ENCODE data around the gene IGF1R.

Gene IGF1R

DNA sequence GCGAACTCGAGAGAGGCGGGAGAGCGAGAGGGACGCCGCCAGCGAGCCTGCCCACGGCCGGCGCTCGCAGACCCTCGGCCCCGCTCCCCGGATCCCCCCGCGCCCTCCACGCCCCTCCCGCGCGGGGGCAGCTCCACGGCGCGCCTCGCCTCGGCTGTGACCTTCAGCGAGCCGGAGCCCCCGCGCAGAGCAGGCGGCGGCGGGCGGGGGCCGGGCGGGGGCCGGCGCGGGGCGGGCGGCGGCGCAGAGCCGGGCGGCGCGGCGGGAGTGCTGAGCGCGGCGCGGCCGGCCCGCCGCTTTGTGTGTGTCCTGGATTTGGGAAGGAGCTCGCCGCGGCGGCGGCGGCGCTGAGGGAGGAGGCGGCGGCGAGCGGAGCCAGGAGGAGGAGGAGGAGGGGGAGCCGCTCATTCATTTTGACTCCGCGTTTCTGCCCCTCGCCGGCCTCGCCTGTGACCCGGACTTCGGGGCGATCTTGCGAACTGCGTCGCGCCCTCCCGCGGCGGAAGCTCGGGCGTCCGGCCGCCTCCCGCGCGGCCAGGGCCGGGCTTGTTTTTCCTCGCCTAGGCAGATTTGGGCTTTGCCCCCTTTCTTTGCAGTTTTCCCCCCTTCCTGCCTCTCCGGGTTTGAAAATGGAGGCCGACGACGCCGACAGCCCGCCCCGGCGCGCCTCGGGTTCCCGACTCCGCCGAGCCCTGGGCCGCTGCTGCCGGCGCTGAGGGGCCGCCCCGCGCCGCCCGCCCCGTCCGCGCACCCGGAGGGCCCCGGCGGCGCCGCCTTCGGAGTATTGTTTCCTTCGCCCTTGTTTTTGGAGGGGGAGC lies 524 bp downstream of the IGF1R start:
- peak overlapping the region; percentile 60 for H3K4me3 ChIP-seq (ENCODE audit: low read depth, low read length)
- TF ChIP-seq, protein P1, sequence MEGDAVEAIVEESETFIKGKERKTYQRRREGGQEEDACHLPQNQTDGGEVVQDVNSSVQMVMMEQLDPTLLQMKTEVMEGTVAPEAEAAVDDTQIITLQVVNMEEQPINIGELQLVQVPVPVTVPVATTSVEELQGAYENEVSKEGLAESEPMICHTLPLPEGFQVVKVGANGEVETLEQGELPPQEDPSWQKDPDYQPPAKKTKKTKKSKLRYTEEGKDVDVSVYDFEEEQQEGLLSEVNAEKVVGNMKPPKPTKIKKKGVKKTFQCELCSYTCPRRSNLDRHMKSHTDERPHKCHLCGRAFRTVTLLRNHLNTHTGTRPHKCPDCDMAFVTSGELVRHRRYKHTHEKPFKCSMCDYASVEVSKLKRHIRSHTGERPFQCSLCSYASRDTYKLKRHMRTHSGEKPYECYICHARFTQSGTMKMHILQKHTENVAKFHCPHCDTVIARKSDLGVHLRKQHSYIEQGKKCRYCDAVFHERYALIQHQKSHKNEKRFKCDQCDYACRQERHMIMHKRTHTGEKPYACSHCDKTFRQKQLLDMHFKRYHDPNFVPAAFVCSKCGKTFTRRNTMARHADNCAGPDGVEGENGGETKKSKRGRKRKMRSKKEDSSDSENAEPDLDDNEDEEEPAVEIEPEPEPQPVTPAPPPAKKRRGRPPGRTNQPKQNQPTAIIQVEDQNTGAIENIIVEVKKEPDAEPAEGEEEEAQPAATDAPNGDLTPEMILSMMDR (IDR thresholded peaks at IDR 0.05; ENCODE audit: insufficient read depth, low read depth, low read length, missing control alignments): peak; percentile 16
- peak; percentile 74 for DNase-seq (ENCODE audit: low read depth)

DNA sequence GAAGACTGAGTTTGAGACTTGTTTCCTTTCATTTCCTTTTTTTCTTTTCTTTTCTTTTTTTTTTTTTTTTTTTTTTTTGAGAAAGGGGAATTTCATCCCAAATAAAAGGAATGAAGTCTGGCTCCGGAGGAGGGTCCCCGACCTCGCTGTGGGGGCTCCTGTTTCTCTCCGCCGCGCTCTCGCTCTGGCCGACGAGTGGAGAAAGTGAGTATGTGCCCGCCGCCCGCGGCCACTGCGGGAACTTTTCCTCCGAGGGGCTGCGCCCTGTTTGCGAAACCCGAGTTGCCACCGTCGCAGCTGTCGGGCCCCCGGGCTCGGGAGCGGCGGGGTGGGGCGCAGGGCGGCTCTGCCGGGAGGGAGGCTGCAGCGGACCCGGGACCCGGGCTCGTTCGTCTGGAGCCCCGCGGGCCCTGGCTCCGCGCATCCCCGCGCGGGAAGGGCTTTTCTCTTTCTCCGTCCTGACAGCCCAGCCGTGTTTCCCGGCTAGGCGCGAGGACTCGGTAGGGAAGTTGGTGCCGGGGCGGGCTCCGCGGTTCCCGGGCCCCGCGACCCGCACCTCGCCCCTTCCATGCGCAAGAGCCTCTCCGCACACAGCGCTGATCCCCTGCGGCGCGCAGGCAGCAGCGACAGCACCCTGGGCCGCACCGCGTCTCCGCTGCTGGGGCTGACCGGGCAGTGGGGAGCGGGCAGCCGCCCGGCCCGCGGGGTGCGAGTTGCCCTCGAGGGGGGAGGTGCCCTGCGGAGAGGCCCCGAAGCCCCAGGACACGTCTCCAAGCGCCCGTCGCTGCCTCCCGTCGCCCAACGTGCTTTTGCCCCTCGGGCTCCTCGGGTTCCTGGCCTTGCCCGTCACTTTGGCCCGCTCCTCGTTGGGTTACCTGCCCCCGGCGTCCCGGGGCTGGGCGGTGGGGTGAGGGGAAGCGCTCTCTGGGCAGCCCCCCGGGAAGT lies 1.4 kb downstream of the IGF1R start:
- DNase-seq (ENCODE audit: low read depth): peak; percentile 36
- TF ChIP-seq, protein P1 (IDR thresholded peaks at IDR 0.05; ENCODE audit: insufficient read depth, low read depth, low read length, missing control alignments): peak; percentile 4
- H3K4me3 ChIP-seq (ENCODE audit: low read depth, low read length): peak overlapping the region; percentile 59

DNA sequence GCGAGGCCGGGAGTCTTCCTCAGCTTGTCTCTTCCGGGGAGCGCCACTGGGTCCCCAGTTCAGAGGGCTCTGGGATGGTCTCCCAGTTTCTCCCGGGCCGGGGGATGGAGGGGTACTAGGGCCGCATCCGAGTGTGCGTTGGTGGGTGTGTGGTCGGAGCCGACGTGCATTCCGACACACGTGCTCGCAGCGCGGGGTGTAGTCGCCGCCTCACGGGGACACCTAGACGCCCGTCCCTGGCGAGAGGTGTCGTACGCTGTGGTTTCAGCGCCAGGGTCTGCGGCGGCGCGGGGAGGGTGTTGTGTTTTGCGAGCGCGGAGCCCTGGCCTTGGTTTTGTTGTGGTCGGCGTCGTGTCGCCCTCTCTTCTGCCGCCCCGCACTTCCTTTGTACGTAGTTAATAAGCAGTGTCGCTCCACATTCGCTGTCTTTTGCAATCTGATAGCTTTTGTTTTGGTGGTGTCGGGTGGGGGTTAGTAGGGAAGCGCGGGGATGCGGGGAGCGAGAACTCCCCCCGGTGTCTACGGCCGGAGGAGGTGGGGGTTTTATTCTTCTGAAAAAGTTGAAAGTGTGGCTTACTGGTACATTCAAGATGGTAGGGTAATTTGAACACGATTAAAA lies 2.2 kb downstream of the IGF1R start:
- H3K4me3 ChIP-seq (ENCODE audit: low read depth, low read length): peak overlapping the region; percentile 59
- peak; percentile 11 for DNase-seq (ENCODE audit: low read depth)
- TF ChIP-seq, protein P1 (IDR thresholded peaks at IDR 0.05; ENCODE audit: insufficient read depth, low read depth, low read length, missing control alignments): no peak

DNA sequence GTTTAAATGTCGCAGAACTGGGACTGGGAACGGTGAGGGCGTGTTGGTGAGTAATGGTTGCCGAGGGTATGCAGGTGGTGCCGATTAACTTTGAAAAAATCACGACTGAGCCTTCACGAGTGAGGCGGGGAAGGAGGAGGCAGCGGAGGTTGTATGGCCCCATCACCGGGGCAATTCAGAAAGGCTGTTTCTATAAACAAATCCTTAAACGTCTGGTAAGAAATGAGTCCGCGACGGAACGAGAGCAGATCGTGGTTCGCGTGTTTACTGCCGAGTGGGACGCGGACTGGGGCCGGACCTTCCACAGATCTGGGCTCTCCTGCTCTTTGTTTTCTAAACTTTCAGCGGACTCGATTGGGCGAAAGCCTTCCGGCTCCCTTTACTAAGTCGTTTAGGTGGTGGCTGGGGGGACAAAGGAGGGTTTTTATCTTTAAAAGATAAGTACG lies 2.7 kb downstream of the IGF1R start:
- H3K4me3 ChIP-seq (ENCODE audit: low read depth, low read length): peak overlapping the region; percentile 59
- TF ChIP-seq, protein P1 (IDR thresholded peaks at IDR 0.05; ENCODE audit: insufficient read depth, low read depth, low read length, missing control alignments): no peak
- DNase-seq (ENCODE audit: low read depth): peak; percentile 8

DNA sequence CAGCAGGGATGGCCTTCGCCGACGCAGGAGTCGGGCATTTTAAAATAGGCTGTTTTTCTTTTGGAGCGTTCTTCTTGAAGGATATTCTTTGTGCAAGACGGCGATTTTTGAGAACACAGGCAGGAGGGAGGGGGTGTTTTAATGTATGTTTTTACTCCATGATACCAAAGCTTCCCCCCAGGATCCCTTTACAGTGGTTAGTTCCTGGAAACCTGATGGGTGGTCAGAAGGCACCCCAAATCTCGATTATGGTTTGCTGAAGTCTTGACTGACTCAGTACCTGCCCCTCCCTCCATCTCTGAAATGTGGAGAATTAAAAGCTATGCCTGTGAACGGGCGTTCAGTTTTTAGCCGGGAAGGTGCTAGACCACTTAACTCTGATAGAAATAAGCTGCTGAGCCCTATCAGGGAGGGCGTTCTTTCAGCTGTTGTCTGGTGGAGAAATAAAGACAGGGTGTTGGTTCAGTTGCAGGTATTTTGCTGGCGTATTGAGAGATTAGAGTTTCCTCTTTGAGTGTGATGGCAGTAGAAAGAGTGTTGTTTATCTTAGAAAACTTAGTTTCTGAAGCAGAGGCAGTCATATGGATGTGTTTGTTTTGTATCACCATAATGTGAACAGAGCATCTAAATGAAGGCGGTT lies 3.4 kb downstream of the IGF1R start:
- TF ChIP-seq, protein P1 (IDR thresholded peaks at IDR 0.05; ENCODE audit: insufficient read depth, low read depth, low read length, missing control alignments): no peak
- DNase-seq (ENCODE audit: low read depth): no peak
- H3K4me3 ChIP-seq (ENCODE audit: low read depth, low read length): no peak overlapping the region

DNA sequence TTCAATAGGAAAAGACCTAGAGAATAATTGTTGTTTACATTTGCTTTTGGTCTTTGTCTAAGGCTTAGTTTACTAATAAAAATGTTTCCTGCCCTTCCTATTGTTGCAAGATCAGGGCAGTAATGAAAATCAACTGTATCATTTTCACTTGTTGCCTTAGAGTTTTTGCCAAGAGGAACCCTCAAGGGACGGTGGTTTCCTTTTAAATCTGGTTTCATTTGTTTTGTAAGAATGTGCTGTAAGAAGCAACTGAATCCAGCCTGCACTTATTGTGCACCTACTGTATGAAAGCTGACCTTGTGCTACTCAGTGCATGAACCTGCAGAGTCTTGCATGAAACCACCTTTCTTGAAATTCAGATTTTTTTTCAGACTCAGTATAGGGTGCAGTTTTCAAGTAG lies 5.3 kb downstream of the IGF1R start:
- H3K4me3 ChIP-seq (ENCODE audit: low read depth, low read length): no peak overlapping the region

More for the DNA sequence above, 5.3 kb downstream of the IGF1R start:
- DNase-seq (ENCODE audit: low read depth): peak; percentile 42
- TF ChIP-seq, protein P1 (IDR thresholded peaks at IDR 0.05; ENCODE audit: insufficient read depth, low read depth, low read length, missing control alignments): no peak

Measured in GM12865 (cell line).